HG02610 (cell line): Measurements from ENCODE around the gene ATF7.
A peak's percentile ranks its signal among the peaks of the same experiment; 100 is the strongest.
"Not testable (repeated sequence)": the region's sequence is repeated elsewhere in the genome, so short reads cannot be mapped to it uniquely, and the experiment has no call there.

Experiments
- ATAC-seq: cut with Tn5 transposase; IDR thresholded peaks from one replicate; pipeline ENCODE4 v1.9.1; 2021; ENCODE audit warnings: mild to moderate bottlenecking, moderate library complexity; ENCODE audit not compliant: unreplicated experiment

ATF7 gene

DNA sequence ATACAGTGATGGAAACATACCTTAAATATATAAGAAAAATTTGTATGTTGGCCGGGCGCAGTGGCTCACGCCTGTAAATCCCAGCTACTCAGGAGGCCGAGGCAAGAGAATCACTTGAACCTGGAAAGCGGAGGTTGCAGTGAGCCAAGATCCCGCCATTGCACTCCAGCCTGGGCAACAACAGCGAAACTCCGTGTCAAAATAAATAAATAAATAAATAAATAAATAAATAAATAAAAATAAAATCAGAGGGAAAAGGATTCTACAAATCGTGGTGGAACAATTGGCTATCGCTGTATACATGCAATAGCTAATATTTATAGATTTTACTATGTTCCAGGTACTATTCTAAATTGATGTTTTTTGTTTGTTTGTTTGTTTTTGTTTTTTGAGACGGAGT lies 1.7 kb upstream of the ATF7 start:
- no peak for ATAC-seq

DNA sequence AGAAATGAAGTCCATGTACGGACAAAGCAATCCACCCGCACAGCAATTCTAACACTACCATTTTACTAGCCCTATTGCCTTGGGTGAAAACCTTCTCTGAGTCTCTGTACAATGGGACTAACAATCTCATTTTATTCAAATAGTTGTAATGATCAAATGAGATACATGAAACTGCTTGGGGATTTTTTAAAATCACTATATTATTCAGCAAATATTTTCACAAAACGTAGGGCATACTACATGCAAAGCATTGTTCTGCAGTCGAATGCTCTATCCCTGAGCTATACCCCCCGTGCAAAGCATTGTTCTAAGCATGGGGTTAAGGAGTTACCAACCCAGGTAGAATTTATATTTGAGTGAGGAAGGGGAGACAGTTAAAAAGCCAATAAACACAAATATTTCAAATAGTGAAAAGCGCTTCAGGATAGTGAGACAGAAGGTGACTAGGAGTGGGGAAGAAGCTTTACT lies 554 bp upstream of the ATF7 start:
- peak; percentile 9 for ATAC-seq

DNA sequence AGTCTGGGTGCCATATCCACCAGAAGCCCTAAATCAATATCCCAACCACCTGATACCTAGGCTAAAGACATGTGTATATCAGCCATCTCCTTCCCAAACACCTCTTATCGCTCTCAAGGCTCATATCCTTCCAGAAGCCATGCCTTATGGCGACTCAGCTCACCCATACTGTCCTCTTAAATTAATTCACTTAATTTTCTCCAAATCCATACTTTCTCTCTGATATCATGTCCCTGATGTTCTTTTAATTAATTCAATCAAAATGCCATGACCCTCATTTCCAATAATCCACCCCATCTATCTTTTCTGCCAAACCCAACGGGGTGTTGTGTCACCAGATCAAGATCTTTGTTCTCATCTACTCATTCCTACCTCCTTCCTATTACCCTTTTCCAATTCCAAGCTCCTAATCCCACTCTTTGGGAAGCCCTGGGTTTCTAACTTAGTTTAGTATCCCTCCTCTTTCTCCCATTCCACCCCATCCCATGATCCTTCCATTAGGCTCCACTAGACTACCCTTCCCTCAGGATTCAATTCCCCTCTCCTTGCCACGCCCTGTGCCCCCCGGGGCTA lies 723 bp downstream of the ATF7 start:
- no peak for ATAC-seq

DNA sequence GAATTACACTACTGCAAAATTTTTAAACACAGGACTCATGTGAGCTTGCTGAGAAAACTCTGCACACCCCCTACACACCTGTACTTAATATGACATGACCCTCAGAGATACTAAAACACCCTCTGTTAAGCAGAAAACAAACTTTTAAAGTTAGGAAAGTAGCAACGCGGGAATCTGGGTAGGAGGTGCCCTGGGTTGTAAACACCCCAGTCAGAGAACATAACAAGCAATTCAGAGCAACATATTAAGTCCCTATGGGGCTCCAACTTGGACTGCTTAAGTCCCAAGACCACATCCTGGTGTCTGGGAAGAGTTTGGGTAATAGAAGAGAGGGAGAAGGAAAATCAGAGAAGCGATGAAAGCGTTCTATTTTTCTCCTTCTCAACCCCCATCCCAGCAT lies 1.2 kb downstream of the ATF7 start:
- no peak for ATAC-seq

DNA sequence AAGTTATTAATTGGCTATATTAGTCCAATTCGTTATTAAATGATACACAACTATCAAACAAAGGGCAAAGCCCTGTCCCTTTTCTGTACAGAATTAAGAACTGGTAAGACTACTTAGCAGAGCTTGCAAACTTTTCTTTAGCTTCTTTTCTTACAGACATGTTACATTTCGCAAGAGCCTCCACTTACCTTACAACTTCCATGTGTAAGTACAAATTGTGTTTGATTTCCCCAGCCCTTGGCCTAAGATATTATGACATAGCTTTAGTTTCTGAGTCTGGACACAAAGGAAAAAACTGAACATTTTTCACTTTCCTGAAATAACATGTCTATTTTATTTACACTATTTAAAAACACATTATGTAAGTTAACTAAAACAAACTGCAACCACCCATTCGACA lies 1.7 kb downstream of the ATF7 start:
- no peak for ATAC-seq

DNA sequence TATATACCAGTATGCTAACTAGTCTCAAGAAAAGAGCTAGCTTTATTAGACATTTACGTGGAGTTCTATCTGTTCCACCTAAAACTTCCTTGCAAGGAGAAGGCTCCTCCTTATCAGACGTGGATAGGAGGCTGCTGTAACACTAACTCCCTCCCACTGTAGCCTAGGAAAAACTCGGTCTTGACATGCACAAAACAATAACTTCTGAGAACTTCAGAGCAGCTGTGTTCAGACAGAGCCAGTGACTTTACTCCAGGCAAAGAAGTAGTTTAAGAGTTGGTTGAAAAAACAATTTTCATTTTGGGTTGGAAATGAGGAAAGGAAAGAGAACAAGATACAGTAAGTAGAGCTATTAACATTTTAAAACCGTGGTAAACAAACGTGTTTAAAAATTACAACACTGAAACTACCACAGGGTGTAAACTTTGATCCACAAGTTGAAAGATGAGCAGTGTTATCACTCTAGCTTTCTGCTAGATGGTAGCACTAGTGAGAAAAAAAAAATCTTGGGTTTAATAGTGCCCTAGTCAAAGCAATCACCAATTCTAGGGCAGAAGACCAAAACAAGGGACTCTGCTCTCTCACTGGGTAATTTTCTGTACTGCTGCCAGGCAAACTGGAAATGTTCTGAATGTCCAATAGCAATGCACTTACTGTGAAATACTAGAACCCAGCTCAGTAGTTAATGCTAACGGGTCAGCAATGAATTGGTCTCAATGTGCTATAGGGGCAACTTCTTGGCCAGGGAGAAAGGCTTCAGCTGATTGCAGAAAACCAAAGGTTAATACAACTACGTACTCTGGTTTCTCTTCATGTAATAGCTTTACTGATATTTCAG lies 2.4 kb downstream of the ATF7 start:
- ATAC-seq = no peak

DNA sequence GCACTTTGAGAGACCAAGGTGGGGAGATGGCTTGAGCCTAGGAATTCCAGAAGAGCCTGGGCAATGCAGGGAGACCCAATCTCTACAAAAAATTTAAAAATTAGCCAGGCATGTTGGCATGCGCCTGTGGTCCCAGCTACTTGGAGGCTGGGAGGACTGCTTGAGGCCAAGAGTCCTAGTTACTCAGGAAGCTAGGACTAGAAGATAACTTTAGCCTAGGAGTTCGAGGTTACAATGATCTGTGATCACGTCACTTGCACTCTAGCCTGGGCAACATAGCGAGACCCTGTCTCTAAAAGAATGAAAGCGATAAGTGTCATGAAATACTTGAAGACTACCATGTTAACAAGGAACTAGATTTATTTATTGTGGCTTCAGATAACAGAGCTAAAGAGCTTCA lies 3.5 kb downstream of the ATF7 start:
- no peak for ATAC-seq

DNA sequence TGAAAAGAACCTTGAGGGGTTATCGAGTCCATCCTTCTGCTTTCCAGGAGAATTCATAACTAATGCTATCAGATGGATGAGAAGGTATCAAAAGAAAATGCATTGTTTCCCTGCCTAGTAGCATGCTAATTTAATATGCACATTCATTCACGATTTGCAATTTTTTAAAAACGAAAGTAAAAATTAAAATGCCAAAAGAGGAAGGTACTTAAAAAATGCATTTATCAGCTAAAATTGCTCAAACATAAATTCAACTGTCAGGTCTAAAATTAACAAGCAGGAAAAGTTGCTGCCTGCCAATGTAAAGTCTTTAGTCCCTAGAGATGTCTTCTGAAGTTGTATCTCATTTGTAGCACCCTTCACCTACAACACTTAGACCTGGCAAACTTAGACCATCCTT lies 7.9 kb downstream of the ATF7 start:
- ATAC-seq = no peak

DNA sequence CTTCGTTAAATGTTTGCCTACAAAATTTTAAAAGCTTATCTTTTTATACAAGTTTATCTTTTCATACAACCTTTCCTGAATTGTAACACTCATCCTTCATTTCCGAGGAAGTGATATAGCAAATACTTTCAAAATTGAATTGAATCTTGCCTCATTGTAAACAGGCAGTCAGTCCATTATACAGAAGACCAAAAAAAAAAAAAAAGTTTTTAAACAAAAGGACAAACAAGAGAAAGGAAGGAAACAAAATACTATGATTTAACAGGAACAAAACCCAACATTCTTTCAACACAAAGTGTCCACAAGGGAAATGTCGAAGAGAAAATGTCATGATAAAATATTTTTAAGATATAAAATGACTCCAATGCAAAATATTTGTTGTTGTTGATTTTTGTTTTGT lies 8.5 kb downstream of the ATF7 start:
- no peak for ATAC-seq

DNA sequence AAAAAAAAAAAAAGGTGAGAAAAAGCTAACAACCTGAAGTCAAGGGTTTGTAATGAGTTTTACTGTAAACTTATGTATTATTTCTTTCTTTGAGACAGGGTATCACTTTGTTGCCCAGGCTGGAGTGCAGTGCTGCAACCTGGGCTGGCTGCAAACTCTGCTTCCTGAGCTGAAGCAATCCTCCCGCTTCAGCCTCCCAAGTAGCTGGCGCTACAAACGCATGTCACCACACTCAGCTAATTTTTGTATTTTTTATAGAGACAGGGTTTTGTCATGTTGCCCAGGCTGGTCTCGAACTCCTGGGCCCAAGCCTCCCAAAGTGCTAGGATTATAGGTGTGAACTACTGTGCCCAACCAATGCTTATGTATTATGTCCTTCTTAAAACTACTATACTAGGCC lies 9.2 kb downstream of the ATF7 start:
- no peak for ATAC-seq

DNA sequence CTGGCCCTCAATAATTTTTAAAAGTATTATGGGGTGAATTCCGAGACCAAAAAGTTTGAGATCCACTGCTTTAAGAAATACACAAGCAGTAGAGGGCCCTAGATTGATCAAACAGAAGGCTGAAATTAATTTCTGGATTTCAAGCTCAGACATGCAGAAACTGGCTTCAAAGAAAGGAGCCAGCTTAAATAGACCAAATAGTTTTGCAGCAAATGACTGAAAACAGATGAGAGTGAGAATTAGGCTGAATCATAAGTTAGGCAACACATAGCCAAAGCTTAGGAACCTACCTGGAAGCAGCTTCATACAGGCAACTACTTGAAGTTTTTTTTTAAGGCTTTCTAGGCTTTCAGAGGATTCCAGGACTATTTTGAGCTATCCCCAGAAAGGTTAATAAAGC lies 12.4 kb downstream of the ATF7 start:
- ATAC-seq = no peak

DNA sequence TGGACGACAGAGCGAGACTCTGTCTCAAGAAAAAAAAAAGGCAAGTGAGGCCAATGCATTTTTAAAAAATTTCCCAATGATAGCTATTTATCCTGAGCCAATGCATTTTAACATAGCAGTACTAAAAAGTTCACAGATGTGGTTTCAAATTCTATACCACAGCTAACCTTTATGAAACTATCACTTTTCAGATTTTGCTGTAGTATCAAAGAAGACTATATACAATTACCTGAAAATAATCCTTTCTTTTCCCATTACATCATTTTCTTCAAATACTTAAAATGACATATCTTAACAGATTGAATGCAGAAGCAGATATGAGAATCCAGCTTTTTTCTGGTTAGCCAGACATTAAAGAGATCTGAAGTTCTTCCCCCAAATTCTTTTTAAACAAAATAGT lies 13.2 kb downstream of the ATF7 start:
- no peak for ATAC-seq

DNA sequence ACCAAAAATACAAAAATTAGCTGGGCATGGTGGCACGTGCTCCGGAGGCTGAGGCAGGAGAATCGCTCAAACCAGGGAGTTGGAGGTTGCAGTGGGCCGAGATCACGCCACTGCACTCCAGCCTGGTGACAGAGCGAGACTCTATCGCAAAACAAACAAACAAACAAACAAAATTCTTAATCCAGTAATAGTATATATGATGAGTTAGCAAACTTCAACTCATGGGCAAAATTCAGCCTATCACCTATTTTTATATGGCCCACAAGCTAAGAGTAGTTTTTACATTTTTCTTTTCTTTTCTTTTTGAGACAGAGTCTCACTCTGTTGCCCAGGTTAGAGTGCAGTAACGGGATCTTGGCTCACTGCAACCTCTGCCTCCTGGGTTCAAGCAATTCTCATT lies 14.9 kb downstream of the ATF7 start:
- ATAC-seq = no peak

DNA sequence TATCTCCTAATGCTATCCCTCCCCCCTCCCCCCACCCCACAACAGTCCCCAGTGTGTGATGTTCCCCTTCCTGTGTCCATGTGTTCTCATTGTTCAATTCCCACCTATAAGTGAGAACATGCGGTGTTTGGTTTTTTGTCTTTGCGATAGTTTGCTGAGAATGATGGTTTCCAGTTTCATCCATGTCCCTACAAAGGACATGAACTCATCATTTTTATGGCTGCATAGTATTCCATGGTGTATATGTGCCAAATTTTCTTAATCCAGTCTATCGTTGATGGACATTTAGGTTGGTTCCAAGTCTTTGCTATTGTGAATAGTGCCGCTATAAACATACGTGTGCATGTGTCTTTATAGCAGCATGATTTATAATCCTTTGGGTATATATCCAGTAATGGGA lies 19.5 kb downstream of the ATF7 start:
- not testable (repeated sequence) for ATAC-seq

DNA sequence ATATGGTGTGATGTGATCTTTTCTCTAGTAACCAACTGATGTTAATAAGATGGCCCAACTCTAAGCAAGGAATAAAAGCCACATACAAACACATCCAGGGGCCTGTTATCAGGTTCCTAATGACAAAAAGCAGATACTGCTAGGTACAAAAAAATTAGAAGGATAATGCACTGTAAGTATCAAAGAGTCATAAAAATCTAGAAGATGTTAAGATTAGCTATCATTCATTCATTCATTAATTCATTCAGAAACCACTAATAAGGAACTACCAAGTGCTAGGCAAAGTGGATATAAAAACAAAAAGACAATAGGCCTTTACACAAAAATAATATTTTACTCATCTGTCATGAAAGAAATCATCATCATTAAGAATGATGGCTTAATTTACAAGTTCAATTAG lies 21.6 kb downstream of the ATF7 start:
- no peak for ATAC-seq

DNA sequence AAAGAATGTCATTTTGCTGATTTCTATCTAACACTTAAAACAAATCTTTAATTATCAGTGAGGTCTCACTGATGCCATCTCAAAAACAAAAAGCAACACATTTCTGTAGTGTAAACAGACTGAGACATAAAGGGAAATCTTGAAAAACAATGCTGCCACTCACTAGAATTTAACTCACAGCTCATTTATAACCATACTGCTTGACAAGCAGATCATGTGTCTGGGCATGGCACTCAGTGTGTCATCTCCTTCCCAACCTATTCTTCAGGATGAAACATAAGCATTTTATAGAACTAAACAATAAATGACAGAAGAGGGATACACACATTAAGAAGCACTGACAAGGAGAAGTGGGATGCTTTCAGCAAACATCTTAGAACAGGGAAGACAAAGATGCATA lies 22.4 kb downstream of the ATF7 start:
- ATAC-seq = no peak

DNA sequence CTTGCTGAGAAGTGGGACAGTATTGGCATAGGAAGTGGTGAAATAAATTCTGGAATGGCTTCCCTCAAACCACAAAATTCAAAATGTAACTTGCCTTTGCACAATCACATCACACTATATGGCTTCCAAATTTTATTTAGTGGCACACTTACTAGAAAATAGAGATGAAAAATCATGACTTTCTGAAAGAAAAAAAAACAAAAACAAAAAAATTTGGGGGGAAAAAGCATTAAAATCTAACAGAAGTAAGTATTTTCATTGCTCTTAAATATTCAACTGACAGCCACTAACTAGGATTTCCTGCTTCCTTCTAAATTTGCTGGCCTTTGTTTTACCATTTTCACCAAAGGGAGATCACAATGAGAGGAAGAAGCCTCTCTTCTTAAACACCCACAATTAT lies 23.0 kb downstream of the ATF7 start:
- ATAC-seq = no peak

DNA sequence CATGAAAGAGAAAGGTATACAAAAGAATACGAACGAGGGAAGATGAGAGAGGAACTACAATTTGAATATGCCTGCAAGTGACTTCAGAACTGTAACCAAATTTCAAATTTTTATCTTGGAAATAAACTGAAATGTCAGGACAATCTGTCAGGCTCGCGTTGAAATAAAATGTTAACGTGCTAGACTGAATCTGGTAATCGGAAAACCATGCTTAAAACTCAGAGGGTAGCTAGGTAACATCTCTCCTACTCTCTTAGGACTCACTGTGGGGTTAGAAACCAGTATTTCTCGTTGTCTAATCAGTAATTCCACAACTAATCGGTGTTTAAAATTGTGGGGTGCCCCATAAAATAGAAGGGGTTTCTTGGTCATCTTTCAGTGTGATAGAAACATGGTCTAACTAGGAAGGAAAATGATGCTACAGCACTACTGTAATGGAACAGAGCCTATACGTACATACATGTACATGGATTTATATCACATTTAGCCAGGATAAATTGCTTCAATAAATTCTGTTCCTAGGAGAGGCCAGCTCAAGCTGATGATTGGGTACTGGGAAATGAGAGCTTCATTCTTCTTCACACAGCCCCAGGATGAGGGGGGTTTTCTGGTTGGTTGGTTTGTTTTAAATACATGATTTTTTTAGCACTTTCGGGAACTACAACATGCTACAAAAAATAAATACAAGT lies 23.9 kb downstream of the ATF7 start:
- no peak for ATAC-seq

DNA sequence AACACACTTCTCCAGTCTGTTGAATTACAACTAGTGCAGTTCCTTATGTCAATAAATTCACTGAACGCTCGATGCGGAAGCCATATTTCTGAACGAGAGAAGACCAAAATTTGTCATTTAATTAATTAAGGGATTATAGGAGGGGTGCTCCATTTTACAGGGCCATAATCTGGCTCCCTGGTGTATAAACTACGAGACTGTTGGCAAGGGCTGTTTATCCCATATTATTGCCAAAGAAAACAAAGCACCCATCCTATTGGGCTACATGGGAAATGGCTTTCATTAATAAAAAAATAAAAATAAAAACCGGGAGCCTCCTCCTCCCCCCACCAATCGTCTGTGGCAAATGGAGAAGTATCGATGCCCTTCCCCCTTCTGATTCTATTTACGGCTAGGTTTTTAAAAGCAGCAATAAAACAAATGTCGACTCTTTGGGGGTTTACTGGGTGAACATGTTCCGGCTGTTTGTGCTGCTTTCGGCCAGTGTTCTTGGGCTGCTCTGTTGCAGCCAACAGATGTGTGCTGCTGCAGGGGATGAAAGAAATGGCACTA lies 24.8 kb downstream of the ATF7 start:
- ATAC-seq = no peak

DNA sequence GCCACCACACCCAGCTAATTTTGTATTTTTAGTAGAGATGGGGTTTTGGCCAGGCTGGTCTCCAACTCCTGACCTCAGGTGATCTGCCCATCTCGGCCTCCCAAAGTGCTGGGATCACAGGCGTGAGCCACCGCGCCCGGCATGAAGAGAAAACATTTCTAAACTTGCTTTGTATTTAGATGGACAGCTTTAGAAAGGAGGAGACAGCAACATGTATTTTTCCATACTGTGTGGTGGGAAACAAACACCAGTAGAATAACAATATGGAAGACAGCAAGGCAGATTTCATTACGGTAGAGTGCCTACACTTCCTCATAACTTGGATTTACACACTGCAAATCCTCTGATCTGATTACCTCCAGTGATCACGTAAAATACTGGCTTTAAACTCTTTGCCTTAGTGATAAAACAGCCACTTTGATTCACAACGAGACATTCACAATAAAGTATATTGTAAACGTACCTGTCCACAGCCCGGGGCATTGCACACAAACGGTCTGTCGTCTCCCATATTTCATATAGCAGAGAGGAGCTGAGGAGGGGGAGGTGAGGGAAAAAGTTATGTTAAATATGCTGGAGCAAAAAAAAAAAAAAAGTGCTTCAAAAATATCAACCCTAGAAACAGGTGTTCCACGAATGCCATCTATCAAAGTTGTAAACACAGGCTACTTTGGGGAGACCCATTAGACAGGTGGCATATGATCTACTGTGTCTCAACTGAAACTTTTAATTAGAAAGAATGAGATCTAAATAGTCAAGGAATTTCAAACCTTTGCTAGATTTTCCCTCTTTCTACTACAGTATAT lies 25.5 kb downstream of the ATF7 start:
- ATAC-seq = no peak

DNA sequence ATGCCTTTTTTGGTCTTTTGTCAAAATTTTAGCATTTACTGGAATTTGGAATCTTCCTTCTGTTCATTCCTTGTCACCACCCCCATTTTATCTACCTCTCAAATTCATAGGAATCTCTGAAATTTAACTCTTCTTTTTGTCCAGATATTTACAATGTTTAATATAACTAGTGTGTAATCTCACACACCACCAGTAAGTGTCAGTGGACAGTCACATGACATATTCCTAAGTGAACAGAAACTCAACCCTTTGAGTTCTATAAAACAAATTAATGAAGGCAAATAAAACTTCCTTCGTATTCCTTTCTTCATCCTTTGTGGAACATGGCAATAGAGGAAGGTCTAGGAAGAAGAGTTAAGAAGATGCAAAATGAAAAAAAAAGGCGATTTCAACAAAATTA lies 26.6 kb downstream of the ATF7 start:
- ATAC-seq = no peak
